GM12801 (cell line): ENCODE measurements around the gene ADGRV1.

ENCODE experiments used
- CTCF ChIP-seq: IDR thresholded peaks from one replicate; pipeline ENCODE4 v1.5.1; 2011; ENCODE audit warnings: control low read depth; ENCODE audit not compliant: insufficient read length; ENCODE audit errors: extremely low read depth

The ADGRV1 gene

GRCh38 chr5:90873033-90873517 is 314.5 kb downstream of the ADGRV1 start:
- TF ChIP-seq CTCF: no peak

DNA sequence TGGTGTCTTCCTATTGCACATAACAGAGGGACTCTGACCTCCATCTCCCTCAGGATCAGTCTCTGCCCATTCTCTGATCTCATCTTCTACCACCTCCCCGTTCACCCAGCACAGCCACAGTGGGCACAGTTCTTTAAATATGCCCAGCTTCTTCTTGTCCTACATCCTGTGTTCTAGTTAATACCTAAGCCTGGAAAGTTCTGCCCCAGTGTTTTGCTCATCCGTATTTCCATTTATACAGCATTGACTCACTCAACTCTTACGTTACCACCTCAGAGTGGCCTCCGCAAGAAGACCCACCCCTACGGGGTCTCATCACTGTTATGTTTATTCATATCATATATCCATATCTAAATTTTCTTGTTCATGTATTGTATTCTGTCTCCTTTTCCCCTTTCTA is 315.5 kb downstream of the ADGRV1 start:
- no peak for TF ChIP-seq CTCF

- no peak for TF ChIP-seq CTCF
These were observed 316.9 kb downstream of the ADGRV1 start for GRCh38 chr5:90875456-90875855.

DNA sequence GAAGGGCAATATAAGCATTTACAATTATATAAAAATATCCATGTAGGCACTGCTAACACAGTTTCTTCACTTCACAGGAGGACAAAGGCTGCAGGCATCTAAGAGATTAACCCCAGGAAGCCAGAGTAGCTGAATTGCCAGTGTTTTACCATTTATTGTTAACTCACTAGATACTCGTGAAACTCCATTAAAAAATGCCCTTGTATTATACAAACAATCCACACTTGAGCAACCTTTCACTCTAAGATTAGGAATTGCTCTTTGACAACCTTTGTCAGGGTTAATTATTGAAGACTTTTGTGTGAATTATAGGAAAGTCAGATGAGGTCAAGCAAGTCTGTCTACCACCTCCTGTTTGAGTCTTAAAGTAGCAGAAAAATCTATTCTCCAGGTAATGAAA is 317.8 kb downstream of the ADGRV1 start:
- no peak for TF ChIP-seq CTCF

DNA sequence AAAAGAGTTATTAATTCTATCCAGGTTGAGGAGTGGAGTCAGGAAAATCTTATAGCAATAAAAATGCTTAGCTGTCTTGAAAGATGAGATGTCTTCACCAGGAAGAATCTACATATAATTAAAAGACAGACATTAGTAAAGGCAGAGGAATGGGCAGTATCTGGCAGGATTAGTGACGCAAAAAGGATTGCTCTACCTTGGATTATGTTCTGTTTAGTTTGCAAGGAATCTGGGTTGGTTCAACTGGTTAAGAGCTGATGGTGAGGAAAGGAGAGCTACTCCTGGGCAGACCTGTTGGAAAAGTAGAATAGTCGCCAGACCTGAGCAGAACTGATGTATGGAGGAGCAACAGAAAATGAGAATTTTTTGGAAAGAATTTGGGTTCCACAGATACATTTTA is 318.5 kb downstream of the ADGRV1 start:
- no peak for TF ChIP-seq CTCF

DNA sequence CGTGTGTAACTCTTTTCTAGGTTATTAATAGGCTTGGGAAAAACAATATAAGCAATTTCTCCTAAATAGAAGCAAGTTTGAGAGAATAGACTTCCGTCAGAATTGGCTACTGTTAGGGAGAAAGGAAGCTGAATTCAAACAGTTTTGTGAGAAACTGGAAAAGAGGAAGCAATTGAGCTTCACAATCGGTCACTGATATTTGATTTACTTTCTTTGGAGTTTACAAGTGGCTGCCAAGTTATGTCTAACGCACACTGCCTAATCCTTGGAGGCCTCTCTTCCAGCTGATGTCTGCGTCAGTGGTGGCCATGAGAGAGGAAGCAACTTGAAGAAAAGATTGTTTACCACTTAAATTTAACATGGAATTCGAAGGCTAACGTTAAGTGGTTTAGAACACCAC is 319.5 kb downstream of the ADGRV1 start:
- TF ChIP-seq CTCF: no peak

- no peak for TF ChIP-seq CTCF
These were observed 320.1 kb downstream of the ADGRV1 start for GRCh38 chr5:90878549-90879196.

- no peak for TF ChIP-seq CTCF
These were observed 323.1 kb downstream of the ADGRV1 start for GRCh38 chr5:90881626-90882150.
